ENCODE data around the gene APBA2. TPM values are rescaled to one million over a fixed set of nuclear protein-coding genes. Genes with fewer than 3 reads are reported as not detected.

The APBA2 gene
- total and polyA plus RNA-seq, 8 donors: 0.45 to 13.3 (median 2.0) TPM; not detected in 1

GRCh38 chr15:28936481-28936881 lies 50.7 kb downstream of the APBA2 start:
- H3K27ac ChIP-seq: no peak overlapping the region
- no peaks in the 10 kb centered on the region for H3K4me1 ChIP-seq
- no peak for TF ChIP-seq POLR2AphosphoS5 (IDR thresholded peaks at IDR 0.05)
- no peak for DNase-seq
- H3K4me3 ChIP-seq: no peak overlapping the region
- no peaks in the 10 kb centered on the region for H3K27me3 ChIP-seq
- WGBS, 5 donors: 80 to 93% (median 86%) methylated on average over 7 to 9 of the region's 9 CpGs
- peaks cover 0 to 9% (median 3%) of the 10 kb centered on the region in 4 donors for H3K9me3 ChIP-seq
- intact Hi-C loops (cut with DNase I; ENCODE audit: low total_unique reads): no loop called here
- no peaks in the 10 kb centered on the region for H3K36me3 ChIP-seq

- Histone ChIP-seq H3K27me3 (no peaks in the 10 kb centered on the region), H3K27ac (no peak overlapping the region), H3K36me3 (no peaks in the 10 kb centered on the region), H3K4me1 (no peaks in the 10 kb centered on the region), H3K9me3 (peaks cover 0 to 9% (median 2%) of the 10 kb centered on the region in 4 donors), H3K4me3 (no peak overlapping the region)
- 75 to 84% (median 82%) methylated on average over 8 of the region's 8 CpGs for WGBS, 5 donors
- TF ChIP-seq CTCF (IDR thresholded peaks at IDR 0.05): no peak
- TF ChIP-seq EP300 (IDR thresholded peaks at IDR 0.05): no peak
- no peak for TF ChIP-seq POLR2A (IDR thresholded peaks at IDR 0.05)
- TF ChIP-seq POLR2AphosphoS5 (IDR thresholded peaks at IDR 0.05): no peak
- no peak for DNase-seq
- intact Hi-C loops (cut with DNase I; ENCODE audit: low total_unique reads): no loop called here
Measured at GRCh38 chr15:28937271-28937670, 51.5 kb downstream of the APBA2 start.

GRCh38 chr15:28942046-28942445 lies 56.3 kb downstream of the APBA2 start:
- 74 to 87% (median 82%) methylated on average over 10 of the region's 10 CpGs for WGBS, 5 donors
- no peak overlapping the region for H3K4me3 ChIP-seq
- H3K27ac ChIP-seq: no peak overlapping the region
- peaks cover 0 to 6% (median 0%) of the 10 kb centered on the region in 4 donors for H3K9me3 ChIP-seq
- TF ChIP-seq POLR2A (IDR thresholded peaks at IDR 0.05) (no peak), EP300 (IDR thresholded peaks at IDR 0.05) (no peak), CTCF (IDR thresholded peaks at IDR 0.05) (no peak), POLR2AphosphoS5 (IDR thresholded peaks at IDR 0.05) (no peak)
- H3K4me1 ChIP-seq: no peaks in the 10 kb centered on the region
- no peaks in the 10 kb centered on the region for H3K27me3 ChIP-seq
- intact Hi-C loops (cut with DNase I; ENCODE audit: low total_unique reads): no loop called here
- DNase-seq: peak; percentile 29 to 35
- no peaks in the 10 kb centered on the region for H3K36me3 ChIP-seq

GRCh38 chr15:28942571-28942970 lies 56.8 kb downstream of the APBA2 start:
- DNase-seq: peak in 1 of 2 donors; percentile 7
- Histone ChIP-seq H3K27ac (no peak overlapping the region), H3K27me3 (no peaks in the 10 kb centered on the region), H3K36me3 (no peaks in the 10 kb centered on the region), H3K4me3 (no peak overlapping the region), H3K4me1 (no peaks in the 10 kb centered on the region), H3K9me3 (peaks cover 0 to 6% (median 0%) of the 10 kb centered on the region in 4 donors)
- TF ChIP-seq POLR2A (IDR thresholded peaks at IDR 0.05) (no peak), EP300 (IDR thresholded peaks at IDR 0.05) (no peak), CTCF (IDR thresholded peaks at IDR 0.05) (no peak), POLR2AphosphoS5 (IDR thresholded peaks at IDR 0.05) (no peak)
- 88 to 97% (median 93%) methylated on average over 15 of the region's 15 CpGs for WGBS, 5 donors
- intact Hi-C loops (cut with DNase I; ENCODE audit: low total_unique reads): no loop called here

- peak in 1 of 2 donors; percentile 7 for DNase-seq
- H3K27ac ChIP-seq: no peak overlapping the region
- no peaks in the 10 kb centered on the region for H3K27me3 ChIP-seq
- H3K4me3 ChIP-seq: no peak overlapping the region
- H3K4me1 ChIP-seq: no peaks in the 10 kb centered on the region
- intact Hi-C loops (cut with DNase I; ENCODE audit: low total_unique reads): no loop called here
- 88 to 97% (median 93%) methylated on average over 8 of the region's 8 CpGs for WGBS, 5 donors
- H3K9me3 ChIP-seq: peaks cover 0 to 6% (median 0%) of the 10 kb centered on the region in 4 donors
- no peaks in the 10 kb centered on the region for H3K36me3 ChIP-seq
- TF ChIP-seq EP300 (IDR thresholded peaks at IDR 0.05) (no peak), POLR2AphosphoS5 (IDR thresholded peaks at IDR 0.05) (no peak), POLR2A (IDR thresholded peaks at IDR 0.05) (no peak), CTCF (IDR thresholded peaks at IDR 0.05) (no peak)
Measured at GRCh38 chr15:28943146-28943545, 57.4 kb downstream of the APBA2 start.

Data from stomach (tissue), 9 donors.